Activated CD4-positive, alpha-beta T cell treated with anti-CD3 and anti-CD28 coated beads, Interleukin-2, amount 50 U/mL, for 4 hours (primary cell): ENCODE results near the gene CALHM6.

Experiments used
- DNase-seq, 2 experiments: peaks; one replicate each; pipeline ENCODE4 v3.0.0-alpha.2; 2020

The CALHM6 gene

GRCh38 chr6:116461331-116461931 lies at the start of gene CALHM6:
TSS of gene CALHM6 (plus strand) at chr6:116461375. CDS start at chr6:116461930, 555 bp downstream.
- no peak for DNase-seq

- no peak for DNase-seq
Measured at GRCh38 chr6:116412270-116412669, 48.9 kb upstream of the CALHM6 start.

GRCh38 chr6:116413357-116413756 lies 47.8 kb upstream of the CALHM6 start:
- no peak for DNase-seq

- no peak for DNase-seq
Measured at GRCh38 chr6:116417661-116418060, 43.5 kb upstream of the CALHM6 start.

- DNase-seq = no peak
Measured at GRCh38 chr6:116419069-116419786, 41.9 kb upstream of the CALHM6 start.

- DNase-seq = no peak
Measured at GRCh38 chr6:116420341-116420740, 40.8 kb upstream of the CALHM6 start.

- no peak for DNase-seq
Measured at GRCh38 chr6:116422238-116422637, 38.9 kb upstream of the CALHM6 start.

GRCh38 chr6:116424001-116424400 lies 37.2 kb upstream of the CALHM6 start:
- no peak for DNase-seq

- no peak for DNase-seq
Measured at GRCh38 chr6:116426551-116426950, 34.6 kb upstream of the CALHM6 start.

GRCh38 chr6:116429111-116429510 lies 32.1 kb upstream of the CALHM6 start:
- no peak for DNase-seq

GRCh38 chr6:116430860-116431259 lies 30.3 kb upstream of the CALHM6 start:
- DNase-seq = no peak

- DNase-seq = no peak
Measured at GRCh38 chr6:116431964-116432595, 29.1 kb upstream of the CALHM6 start.

- no peak for DNase-seq
Measured at GRCh38 chr6:116433206-116433712, 27.9 kb upstream of the CALHM6 start.

GRCh38 chr6:116434056-116434725 lies 27.0 kb upstream of the CALHM6 start:
- no peak for DNase-seq

- DNase-seq = no peak
Measured at GRCh38 chr6:116436586-116436985, 24.6 kb upstream of the CALHM6 start.

- no peak for DNase-seq
Measured at GRCh38 chr6:116437656-116438055, 23.5 kb upstream of the CALHM6 start.

- DNase-seq = no peak
Measured at GRCh38 chr6:116438590-116439448, 22.4 kb upstream of the CALHM6 start.

GRCh38 chr6:116439522-116440051 lies 21.6 kb upstream of the CALHM6 start:
- no peak for DNase-seq

- DNase-seq = no peak
Measured at GRCh38 chr6:116443105-116443504, 18.1 kb upstream of the CALHM6 start.

- no peak for DNase-seq
Measured at GRCh38 chr6:116444092-116444491, 17.1 kb upstream of the CALHM6 start.

- DNase-seq = no peak
Measured at GRCh38 chr6:116444575-116444974, 16.6 kb upstream of the CALHM6 start.

GRCh38 chr6:116445102-116445501 lies 16.1 kb upstream of the CALHM6 start:
- no peak for DNase-seq
